ENCODE results near the gene CRISPLD2. TPM values are rescaled to one million over a fixed set of nuclear protein-coding genes. Genes with fewer than 3 reads are reported as not detected.
"Not testable (repeated sequence)": the region's sequence is repeated elsewhere in the genome, so short reads cannot be mapped to it uniquely, and the experiment has no call there.

Gene CRISPLD2
- total and polyA plus RNA-seq, 2 donors from 2014 or later = 4.8 to 108 TPM

DNA sequence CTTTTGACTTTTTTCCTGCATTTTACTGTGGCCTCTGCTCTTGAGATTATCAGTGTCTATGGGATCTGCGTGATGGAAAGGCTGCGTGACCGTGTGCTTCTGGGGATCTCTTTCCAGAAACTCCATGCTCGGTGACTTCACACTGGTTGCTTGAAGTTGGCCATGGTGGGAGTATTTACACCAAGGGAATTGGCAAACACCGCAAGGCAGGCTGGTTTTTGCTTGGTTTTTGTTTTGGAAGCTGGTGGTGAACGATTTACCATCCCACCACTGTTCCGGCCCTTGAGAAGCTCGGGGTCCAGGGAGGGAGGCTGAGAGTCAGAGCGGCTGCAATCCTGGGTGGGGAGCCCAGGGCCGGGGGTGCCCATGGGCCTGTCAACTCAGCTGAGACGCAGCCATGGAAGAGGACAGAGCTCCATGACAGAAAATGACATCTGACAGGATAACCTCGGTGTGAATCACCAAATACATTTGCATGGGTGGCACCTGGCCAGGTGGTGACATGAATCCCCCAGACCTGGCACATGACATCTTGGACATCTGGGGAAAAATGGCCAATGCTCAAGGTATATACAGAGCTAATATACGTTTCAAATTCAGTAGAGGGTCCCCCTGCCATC, 11.1 kb downstream of the CRISPLD2 start:
- Histone ChIP-seq H3K27me3 (ENCODE audit: control insufficient read depth, insufficient read depth, low read length) (no peaks in the 10 kb centered on the region), H3K9me3 (ENCODE audit: control insufficient read depth in 2 of 3, insufficient read depth in 1 of 3, low read length in 3 of 3) (no peaks in the 10 kb centered on the region), H3K9ac (ENCODE audit: low read length in 3 of 3) (no peak overlapping the region), H3K4me3 (ENCODE audit: low read length in 3 of 3) (no peak overlapping the region), H3K27ac (ENCODE audit: low read depth in 2 of 2, low read length in 2 of 2) (no peak overlapping the region), H3K4me1 (ENCODE audit: control insufficient read depth in 2 of 3, insufficient read depth in 2 of 3, low read depth in 1 of 3, low read length in 3 of 3) (peaks cover 0 to 4% (median 0%) of the 10 kb centered on the region in 3 donors), H3K36me3 (ENCODE audit: control insufficient read depth in 2 of 3, insufficient read depth in 3 of 3, low read length in 3 of 3) (no peaks in the 10 kb centered on the region)
- FAIRE-seq = no peak
- TF ChIP-seq, protein P1, sequence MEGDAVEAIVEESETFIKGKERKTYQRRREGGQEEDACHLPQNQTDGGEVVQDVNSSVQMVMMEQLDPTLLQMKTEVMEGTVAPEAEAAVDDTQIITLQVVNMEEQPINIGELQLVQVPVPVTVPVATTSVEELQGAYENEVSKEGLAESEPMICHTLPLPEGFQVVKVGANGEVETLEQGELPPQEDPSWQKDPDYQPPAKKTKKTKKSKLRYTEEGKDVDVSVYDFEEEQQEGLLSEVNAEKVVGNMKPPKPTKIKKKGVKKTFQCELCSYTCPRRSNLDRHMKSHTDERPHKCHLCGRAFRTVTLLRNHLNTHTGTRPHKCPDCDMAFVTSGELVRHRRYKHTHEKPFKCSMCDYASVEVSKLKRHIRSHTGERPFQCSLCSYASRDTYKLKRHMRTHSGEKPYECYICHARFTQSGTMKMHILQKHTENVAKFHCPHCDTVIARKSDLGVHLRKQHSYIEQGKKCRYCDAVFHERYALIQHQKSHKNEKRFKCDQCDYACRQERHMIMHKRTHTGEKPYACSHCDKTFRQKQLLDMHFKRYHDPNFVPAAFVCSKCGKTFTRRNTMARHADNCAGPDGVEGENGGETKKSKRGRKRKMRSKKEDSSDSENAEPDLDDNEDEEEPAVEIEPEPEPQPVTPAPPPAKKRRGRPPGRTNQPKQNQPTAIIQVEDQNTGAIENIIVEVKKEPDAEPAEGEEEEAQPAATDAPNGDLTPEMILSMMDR (IDR thresholded peaks at IDR 0.05; ENCODE audit: borderline replicate concordance, extremely low read depth, insufficient read depth) = no peak
- no peak for DNase-seq
- intact Hi-C loops (cut with DNase I) = no loop called here

DNA sequence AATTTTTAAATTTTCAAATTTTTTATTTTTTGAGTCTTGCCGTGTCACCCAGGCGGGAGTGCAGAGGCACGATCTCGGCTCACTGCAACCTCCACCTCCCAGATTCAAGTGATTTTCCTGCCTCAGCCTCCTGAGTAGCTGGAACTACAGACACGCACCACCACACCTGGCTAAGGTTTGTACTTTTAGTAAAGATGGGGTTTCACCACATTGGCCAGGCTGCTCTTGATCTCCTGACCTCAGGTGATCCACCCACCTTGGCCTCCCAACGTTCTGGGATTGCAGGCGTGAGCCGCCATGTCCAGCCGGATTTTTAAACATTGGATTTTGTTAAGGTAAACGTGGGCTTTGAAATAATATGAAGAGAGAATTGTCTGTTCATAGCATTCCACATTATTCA, 11.9 kb downstream of the CRISPLD2 start:
- H3K9ac ChIP-seq (ENCODE audit: low read length in 3 of 3); DNase-seq; intact Hi-C loops (cut with DNase I); H3K4me3 ChIP-seq (ENCODE audit: low read length in 3 of 3); H3K27me3 ChIP-seq (ENCODE audit: control insufficient read depth, insufficient read depth, low read length); FAIRE-seq; H3K4me1 ChIP-seq (ENCODE audit: control insufficient read depth in 2 of 3, insufficient read depth in 2 of 3, low read depth in 1 of 3, low read length in 3 of 3); H3K36me3 ChIP-seq (ENCODE audit: control insufficient read depth in 2 of 3, insufficient read depth in 3 of 3, low read length in 3 of 3); H3K9me3 ChIP-seq (ENCODE audit: control insufficient read depth in 2 of 3, insufficient read depth in 1 of 3, low read length in 3 of 3): not testable (repeated sequence)
- peak overlapping the region; percentile 73 to 76 for H3K27ac ChIP-seq (ENCODE audit: low read depth in 2 of 2, low read length in 2 of 2)

DNA sequence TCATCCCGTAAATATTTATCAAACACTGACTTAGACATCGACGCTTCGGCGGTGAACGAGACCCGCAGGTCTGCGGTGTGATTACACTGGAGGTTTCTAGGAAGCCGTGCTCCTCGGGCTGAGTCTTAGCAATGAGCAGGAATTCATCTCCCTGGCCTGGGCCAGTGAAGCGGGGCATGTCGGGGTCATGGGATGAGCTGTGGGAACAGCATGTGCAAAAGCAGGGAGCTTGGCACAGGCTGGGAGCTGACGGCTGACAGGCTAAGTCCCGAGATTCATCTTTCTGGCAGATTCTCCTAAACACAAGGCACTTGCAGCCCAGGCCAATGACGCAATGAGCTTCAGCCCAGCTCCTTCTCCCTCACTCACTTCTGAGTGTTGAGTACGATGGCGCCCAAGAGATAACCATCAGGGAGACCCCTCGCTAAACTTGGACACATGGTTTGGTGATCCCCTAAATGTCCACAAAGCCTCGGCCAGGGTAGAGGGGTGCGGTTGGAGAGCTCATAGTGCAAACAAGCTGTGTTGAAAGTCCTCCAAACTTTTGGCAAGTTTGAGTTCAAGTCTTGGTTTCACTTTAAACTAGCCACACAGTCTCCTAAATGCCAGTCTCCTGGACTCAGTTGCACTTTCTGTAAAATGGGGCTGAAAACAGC, 12.8 kb downstream of the CRISPLD2 start:
- Histone ChIP-seq H3K4me3 (ENCODE audit: low read length in 3 of 3) (no peak overlapping the region), H3K27me3 (ENCODE audit: control insufficient read depth, insufficient read depth, low read length) (no peaks in the 10 kb centered on the region), H3K9ac (ENCODE audit: low read length in 3 of 3) (no peak overlapping the region), H3K9me3 (ENCODE audit: control insufficient read depth in 2 of 3, insufficient read depth in 1 of 3, low read length in 3 of 3) (no peaks in the 10 kb centered on the region), H3K27ac (ENCODE audit: low read depth in 2 of 2, low read length in 2 of 2) (peak overlapping the region; percentile 73 to 76), H3K4me1 (ENCODE audit: control insufficient read depth in 2 of 3, insufficient read depth in 2 of 3, low read depth in 1 of 3, low read length in 3 of 3) (peaks cover 0 to 2% (median 0%) of the 10 kb centered on the region in 3 donors), H3K36me3 (ENCODE audit: control insufficient read depth in 2 of 3, insufficient read depth in 3 of 3, low read length in 3 of 3) (no peaks in the 10 kb centered on the region)
- DNase-seq (peak in 2 of 5 donors; percentile 36 to 97), FAIRE-seq (no peak)
- intact Hi-C loops (cut with DNase I) = no loop called here
- TF ChIP-seq, protein P1 (IDR thresholded peaks at IDR 0.05; ENCODE audit: borderline replicate concordance, extremely low read depth, insufficient read depth) = no peak

DNA sequence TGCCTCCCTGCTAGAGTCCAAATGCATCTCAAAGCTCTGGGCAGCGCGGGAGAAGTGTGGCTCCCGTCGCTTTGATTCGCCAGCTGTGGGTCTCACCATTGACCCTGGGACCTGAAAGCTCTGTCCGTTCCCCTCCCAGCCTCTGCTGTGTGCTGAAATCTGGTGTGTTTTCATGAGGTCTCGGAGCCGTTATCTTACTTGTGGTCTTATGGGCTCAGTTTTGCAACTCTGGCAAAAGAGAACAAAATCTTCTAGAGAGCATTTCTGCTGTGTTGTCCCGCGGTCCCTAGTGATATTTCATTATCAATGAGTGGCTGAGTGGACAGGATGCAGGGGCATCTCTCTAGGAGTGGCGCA, 13.3 kb downstream of the CRISPLD2 start:
- TF ChIP-seq, protein P1 (IDR thresholded peaks at IDR 0.05; ENCODE audit: borderline replicate concordance, extremely low read depth, insufficient read depth) = no peak
- intact Hi-C loops (cut with DNase I) = no loop called here
- Histone ChIP-seq H3K27me3 (ENCODE audit: control insufficient read depth, insufficient read depth, low read length) (no peaks in the 10 kb centered on the region), H3K4me1 (ENCODE audit: control insufficient read depth in 2 of 3, insufficient read depth in 2 of 3, low read depth in 1 of 3, low read length in 3 of 3) (peaks cover 0 to 2% (median 0%) of the 10 kb centered on the region in 3 donors), H3K9me3 (ENCODE audit: control insufficient read depth in 2 of 3, insufficient read depth in 1 of 3, low read length in 3 of 3) (no peaks in the 10 kb centered on the region), H3K36me3 (ENCODE audit: control insufficient read depth in 2 of 3, insufficient read depth in 3 of 3, low read length in 3 of 3) (no peaks in the 10 kb centered on the region), H3K27ac (ENCODE audit: low read depth in 2 of 2, low read length in 2 of 2) (peak overlapping the region; percentile 60 to 73), H3K9ac (ENCODE audit: low read length in 3 of 3) (no peak overlapping the region), H3K4me3 (ENCODE audit: low read length in 3 of 3) (no peak overlapping the region)
- DNase-seq (no peak), FAIRE-seq (no peak)

Data from kidney (tissue), 14 donors.